GM12873 (cell line): ENCODE measurements around the gene OR8H3.

Source experiments
- CTCF ChIP-seq: IDR thresholded peaks from 2 replicates; pipeline ENCODE4 v1.5.1; 2012; ENCODE audit warnings: low read depth, mild to moderate bottlenecking, moderate library complexity, low read length, control low read depth; ENCODE audit not compliant: insufficient read depth; ENCODE audit errors: missing control alignments

OR8H3 gene

GRCh38 chr11:56122073-56122472, at the start of gene OR8H3:
TSS of gene OR8H3 (plus strand) at chr11:56122373. CDS start at chr11:56122373, 0 bp downstream.
- no peak for TF ChIP-seq CTCF

- TF ChIP-seq CTCF, result no peak
Observed at GRCh38 chr11:56089697-56090096, 32.5 kb upstream of the OR8H3 start.

- no peak for TF ChIP-seq CTCF
Observed at GRCh38 chr11:56093008-56093407, 29.2 kb upstream of the OR8H3 start, which contains the start of gene OR8I2. TSS of gene OR8I2 (plus strand) at chr11:56093308. CDS start at chr11:56093308, 0 bp downstream.

- no peak for TF ChIP-seq CTCF
Observed at GRCh38 chr11:56103210-56103737, 18.9 kb upstream of the OR8H3 start, which contains the start of gene OR8H2. TSS of gene OR8H2 (plus strand) at chr11:56103687. CDS start at chr11:56105043, 1,356 bp downstream.

GRCh38 chr11:56140151-56140661, 18.0 kb downstream of the OR8H3 start, which contains the start of gene OR8J3:
TSS of gene OR8J3 (minus strand) at chr11:56140201. CDS start at chr11:56137718, 2,483 bp downstream.
- TF ChIP-seq CTCF, result no peak

- no peak for TF ChIP-seq CTCF
Observed at GRCh38 chr11:56151376-56151775, 29.2 kb downstream of the OR8H3 start.

GRCh38 chr11:56152333-56152732, 30.2 kb downstream of the OR8H3 start:
- TF ChIP-seq CTCF, result no peak
